IMR-90 (cell line): ENCODE measurements around the gene TCF12.

Source experiments
- CHD1 ChIP-seq: IDR thresholded peaks from 2 replicates; pipeline ENCODE4 v1.6.1; 2012; ENCODE audit warnings: low read depth, low read length, improper control_type of control experiment
- POLR2A ChIP-seq: IDR thresholded peaks from 2 replicates; pipeline ENCODE4 v1.6.1; 2012; ENCODE audit warnings: mild to moderate bottlenecking, low read depth, low read length
- RAD21 ChIP-seq: IDR thresholded peaks from 2 replicates; pipeline ENCODE4 v1.6.1; 2012; ENCODE audit warnings: low read length, improper control_type of control experiment
- RCOR1 ChIP-seq: IDR thresholded peaks from 2 replicates; pipeline ENCODE4 v1.6.1; 2012; ENCODE audit warnings: mild to moderate bottlenecking, low read length, improper control_type of control experiment; ENCODE audit not compliant: insufficient replicate concordance
- TF ChIP-seq, protein P1 (sequence below): conservative IDR thresholded peaks from 2 replicates; pipeline ENCODE4 v1.5.1; 2012; ENCODE audit warnings: mild to moderate bottlenecking, low read depth, low read length, improper control_type of control experiment

DNA sequence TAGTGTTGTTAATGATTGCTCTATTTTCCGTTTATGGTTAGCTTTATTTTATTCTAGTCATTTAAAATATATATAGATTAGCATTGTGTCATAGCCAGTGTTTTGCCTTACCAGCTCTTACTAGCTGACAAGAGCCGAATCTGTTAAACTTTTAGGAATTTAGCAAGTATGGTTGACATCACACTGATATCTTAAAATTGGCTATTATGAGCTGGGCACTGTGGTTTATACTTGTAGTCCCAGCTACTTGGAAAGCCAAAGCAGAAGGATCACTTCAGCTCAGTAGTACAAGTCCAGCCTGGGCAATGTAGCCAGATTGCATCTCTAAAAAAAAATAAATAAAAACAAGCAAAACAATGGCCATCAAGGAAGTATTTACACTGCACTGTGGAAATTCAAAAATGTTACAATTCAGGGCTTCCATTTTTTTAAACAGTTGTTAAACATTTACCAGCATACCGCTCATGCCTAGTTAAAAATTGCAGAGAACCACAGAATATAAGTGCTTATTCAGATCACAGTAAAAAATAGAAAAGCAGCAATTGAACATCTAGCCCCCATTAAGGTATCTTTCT is 249.5 kb downstream of the TCF12 start:
- TF ChIP-seq POLR2A (no peak), CHD1 (no peak), RAD21 (no peak), RCOR1 (no peak)
- TF ChIP-seq, protein P1, sequence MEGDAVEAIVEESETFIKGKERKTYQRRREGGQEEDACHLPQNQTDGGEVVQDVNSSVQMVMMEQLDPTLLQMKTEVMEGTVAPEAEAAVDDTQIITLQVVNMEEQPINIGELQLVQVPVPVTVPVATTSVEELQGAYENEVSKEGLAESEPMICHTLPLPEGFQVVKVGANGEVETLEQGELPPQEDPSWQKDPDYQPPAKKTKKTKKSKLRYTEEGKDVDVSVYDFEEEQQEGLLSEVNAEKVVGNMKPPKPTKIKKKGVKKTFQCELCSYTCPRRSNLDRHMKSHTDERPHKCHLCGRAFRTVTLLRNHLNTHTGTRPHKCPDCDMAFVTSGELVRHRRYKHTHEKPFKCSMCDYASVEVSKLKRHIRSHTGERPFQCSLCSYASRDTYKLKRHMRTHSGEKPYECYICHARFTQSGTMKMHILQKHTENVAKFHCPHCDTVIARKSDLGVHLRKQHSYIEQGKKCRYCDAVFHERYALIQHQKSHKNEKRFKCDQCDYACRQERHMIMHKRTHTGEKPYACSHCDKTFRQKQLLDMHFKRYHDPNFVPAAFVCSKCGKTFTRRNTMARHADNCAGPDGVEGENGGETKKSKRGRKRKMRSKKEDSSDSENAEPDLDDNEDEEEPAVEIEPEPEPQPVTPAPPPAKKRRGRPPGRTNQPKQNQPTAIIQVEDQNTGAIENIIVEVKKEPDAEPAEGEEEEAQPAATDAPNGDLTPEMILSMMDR: no peak
